NOMO-1 (cell line): ENCODE data around the gene GPR146.
A peak's percentile ranks its signal among the peaks of the same experiment; 100 is the strongest.

ENCODE experiments used
- DNase-seq, 2 experiments: peaks; one replicate each; lab custom pipeline; 2025; ENCODE audit not compliant: unreplicated experiment in 2 of 2; lab: John Stamatoyannopoulos, UW

The GPR146 gene

DNA sequence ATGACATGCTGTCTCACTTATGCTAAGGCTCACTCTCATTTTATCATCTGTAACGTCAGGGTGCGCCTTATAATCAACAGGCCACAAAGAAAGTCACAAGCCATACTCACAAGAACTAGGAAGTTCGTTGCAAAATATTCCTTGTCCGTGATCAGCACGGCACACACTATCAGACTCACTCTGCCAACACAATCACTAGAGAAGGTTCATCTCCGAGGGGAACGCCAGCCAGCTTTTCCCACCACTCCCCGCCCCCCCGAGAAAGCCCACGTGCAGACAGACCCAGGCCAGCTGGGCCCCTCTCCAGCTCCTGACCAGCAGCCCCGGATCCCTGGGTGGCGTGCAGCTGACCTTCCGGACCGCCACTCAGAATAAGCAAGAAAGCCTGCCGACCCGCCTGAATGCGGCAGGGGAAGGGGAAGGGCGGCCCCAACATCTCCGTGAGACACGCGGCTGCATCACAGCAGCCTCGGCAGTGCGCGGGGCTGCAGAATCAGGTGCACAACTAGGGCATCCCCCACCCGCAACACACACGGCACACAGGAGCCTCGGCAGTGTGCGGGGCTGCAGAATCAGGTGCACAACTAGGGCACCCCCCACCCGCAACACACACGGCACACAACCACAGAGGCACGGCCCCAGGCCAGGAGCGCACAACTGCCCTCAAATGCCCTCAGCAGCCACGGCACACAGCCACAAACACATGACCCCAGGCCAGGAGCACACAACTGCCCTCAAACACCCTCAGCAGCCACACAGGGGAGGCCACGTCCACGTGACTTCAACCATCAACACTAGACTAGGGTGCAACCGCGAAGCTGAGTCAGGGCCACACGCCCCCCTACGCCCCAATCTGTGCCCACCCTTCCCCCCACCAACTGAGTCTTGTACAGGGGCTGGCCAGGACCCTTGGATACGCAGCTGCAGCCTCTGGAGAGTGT is 2.5 kb upstream of the GPR146 start:
- DNase-seq = no peak

- DNase-seq = no peak
Measured at GRCh38 chr7:1042492-1042833, 1.9 kb upstream of the GPR146 start.

DNA sequence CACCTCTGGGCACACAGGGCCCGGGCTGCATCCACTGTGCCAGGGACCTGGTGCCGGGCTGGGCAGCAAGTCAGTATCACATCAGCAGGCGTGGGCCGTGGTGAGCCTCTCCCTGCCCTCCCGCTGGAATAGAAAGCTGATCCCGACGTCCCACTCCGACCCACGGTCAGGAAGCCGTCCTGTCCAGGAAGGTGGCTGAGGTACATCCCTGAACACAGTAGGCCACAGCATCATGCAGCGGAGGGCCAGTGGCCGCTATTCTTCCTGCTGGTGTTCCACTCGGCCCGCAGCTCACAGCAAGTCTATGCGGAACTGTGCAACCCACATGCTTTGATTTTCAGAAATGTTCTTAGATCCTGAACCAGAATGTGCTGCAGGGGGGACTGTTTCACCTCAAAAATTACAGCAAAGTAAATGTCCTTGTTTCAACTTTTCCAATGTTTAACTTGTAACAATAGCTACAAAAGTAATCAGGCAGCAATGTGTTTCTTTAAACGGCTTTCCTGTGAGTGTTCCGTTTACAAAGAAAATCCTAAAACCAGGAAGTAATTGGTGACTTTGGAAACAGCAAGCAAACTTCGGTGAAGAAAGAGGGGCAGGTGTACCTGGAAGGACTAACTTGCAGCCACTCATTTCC is 676 bp upstream of the GPR146 start:
- DNase-seq = no peak

DNA sequence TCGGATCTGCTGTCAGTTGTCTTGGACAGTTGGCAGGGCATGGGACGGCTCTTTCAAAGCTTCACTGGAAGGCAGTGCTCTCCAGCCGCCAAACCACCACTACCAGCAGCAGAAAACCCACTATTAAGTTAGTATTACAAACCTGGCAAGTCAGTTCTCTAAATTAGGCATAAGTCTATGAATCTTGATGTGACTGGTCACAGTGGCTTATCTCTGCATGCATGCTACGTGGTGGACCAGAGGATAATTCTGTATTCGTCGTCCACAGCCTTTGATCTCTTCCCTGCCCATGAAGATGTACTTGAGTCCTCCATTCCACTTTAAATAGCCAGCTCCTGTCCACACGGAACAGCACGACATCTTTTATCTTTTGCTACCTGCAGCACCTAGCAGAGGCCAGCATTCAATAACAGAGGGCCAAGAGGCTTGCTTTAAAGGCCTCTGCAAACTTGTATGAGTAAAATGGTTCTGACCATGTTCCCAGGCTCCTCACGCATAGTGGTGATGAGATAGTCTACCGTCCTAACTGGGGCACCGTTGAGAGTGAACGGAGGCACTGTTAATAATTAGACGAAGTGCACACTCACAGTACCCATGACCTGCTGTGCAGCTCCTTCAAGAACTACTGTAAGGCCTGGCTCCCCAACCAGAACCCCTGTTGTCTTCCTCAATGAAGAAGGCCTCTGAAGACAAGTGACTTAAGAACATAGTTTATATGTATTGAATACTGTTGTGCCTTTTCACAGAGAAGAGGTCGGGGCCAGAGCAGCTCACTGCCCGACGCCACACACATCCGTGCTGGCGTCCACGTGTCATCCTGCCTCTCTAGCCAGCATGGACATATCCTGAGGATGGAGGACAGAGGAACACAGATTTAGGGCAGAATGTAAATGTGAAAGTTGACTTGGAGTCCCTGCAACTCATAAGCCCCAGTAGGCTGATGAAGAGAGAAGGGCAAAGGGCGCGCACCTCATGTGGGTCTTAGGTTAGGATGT is 1.0 kb downstream of the GPR146 start:
- no peak for DNase-seq

DNA sequence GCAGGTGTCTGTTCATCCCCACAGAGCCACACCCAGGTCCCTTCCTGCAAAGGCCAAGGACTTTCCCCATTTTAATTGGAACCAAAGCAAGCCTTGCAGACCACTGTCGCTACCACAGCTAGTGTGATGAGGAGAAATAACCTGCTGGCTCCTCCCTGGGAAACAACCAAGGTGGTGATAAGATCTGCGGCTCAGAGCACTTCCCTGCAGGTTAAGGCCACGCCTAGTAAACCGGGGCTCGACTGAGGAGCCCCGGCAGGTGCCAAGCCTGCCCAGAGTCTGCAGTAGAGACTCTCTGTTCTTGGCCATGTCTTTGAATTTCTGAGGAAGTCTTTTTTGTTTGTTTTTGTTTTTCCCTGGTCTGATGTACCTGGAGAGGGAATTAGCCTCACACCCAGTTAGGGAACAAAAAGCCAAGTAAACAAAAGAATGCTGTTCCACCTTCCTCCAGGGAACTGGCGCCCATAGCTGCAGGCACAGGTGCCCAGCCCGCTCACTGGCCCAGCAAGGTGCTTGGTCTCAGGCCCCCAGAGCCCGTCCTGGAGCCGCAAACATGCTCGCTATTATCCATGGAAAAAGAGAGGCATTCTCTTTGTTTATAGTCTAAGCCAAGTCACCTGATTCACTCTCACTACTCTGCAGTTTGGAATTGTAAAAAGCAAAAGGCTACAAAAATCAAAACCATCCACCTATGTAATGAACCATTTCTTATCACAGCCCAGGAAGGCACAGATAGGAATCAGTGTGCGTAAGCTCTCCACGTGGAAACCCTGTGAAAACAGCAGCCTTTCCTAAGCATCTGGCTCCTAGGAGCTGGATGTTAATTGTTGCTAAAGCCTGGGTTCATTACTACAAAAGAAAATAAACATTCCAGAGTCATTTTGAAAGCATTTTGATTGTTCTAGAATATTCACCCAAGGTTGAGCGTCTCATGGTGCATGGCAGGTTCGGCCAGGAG is 2.7 kb downstream of the GPR146 start:
- no peak for DNase-seq

DNA sequence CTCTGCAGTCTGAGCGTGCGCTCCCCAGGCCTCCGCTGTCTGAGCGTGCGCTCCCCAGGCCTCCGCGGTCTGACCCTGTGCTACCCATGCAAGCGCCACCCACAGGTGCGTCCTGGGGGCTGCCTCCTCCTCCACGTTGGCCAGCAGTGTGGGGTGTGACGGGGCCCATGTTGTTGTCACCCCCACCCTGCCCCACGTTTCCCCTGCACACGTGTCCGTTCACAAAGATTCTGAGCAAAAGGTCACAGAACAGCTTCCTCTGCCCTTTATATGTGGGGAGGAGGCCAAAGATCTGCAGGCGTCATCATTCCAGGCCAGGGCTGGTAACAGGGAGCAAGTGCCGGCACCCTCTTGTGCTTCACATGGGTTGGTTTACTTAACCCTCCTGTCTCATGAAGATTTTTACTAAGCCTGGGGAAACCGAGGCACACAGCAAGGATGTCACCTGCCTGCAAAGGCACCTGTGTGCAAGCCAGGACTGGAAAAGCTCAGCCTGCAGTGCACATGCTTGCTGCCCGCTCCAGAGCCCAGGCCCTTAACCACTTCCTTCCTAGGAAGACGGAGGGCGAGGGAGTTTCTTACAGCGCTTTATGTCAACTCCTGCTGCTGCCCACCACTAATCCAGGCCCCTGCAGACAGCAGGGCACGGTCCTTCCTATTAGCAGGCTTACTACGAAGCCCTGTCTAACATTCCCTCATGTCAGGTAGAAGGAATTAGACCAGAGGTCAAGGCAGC is 4.8 kb downstream of the GPR146 start:
- DNase-seq = peak in 1 of 2 experiments; percentile 19

DNA sequence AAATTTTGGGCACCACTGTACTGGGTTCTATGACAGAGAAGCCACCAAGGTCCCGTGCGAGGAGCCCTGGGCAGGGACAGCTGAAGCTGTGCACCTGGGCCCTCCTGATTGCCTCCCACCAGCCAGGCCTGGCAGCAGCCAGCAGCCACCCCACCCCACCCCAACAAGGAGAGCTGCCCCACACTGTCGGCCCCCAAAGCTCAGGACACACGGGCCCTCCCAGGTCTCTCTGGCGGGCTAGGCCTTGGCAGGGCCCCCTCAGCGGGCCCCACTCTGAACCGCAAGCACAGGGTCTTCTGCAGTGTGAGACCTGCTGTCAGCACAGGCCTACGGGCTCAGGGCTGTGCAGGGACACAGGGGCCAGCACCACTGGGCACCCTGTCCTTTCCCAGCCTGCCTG is 5.5 kb downstream of the GPR146 start:
- no peak for DNase-seq

DNA sequence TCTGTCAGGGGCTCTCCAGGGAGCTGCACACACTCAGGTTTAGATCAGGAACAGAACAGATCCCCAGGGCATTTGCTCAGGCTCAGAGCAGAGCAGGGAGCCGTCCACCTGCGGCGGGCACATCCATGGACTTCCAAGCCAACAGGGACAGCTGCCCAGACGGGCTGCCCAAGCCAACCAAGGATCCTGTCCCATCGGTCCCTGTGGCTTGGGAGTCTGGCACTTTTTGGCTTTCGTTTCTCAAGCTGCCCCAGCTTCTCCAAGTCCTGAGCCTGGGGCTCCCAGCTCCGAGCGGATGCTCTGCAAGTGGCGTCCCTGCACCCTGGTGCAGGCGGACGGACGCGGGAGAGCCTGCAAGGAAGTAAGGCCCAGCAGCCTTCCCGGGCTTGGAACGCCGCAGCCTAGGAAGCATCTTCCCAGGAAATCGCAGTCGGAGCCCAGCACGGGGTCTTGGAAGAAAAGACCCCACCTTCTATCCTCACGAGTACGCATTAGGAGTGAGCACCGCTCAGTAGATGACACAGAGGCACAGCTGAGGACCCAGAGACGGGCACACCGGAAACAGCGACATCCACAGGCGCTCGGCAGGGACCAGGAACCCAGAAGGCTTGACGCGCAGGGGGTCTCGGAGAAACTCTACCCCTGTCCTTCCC is 6.0 kb downstream of the GPR146 start:
- DNase-seq = no peak

DNA sequence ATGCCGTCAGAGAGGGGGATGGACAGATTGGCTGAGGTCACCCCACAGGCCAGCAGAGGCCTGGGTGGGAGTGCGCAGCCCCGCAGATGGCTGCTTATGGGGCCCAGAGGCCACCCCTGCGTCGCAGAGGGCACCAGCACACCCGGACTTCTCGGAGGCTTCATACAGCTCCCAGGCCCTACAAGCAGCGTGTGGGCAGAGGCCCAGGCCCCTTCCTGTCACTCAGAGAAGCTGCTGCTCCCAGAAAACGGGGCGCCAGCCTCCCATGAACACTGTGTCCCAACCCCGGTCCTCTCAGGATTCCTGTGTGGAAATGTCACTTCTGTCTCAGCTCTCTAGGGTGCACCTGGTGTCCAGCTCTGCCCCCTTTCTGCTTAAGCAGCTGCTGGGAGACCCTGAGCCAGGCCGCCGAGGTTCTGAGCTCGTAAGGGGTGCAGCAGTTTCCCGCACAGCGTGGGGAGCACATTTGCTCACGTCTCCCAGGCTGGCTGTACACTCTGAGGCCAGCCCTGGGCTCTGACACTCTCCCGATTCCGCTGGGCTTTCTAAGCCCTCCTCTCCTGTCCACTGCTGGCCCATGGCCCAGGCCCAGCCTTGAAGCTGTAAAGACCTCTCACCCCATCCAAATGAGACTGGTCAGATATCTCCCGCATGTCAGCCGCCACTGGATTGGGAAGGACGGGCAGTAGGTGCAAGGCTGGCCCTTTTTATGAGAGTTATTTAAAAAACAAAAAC is 6.8 kb downstream of the GPR146 start:
- DNase-seq = no peak

DNA sequence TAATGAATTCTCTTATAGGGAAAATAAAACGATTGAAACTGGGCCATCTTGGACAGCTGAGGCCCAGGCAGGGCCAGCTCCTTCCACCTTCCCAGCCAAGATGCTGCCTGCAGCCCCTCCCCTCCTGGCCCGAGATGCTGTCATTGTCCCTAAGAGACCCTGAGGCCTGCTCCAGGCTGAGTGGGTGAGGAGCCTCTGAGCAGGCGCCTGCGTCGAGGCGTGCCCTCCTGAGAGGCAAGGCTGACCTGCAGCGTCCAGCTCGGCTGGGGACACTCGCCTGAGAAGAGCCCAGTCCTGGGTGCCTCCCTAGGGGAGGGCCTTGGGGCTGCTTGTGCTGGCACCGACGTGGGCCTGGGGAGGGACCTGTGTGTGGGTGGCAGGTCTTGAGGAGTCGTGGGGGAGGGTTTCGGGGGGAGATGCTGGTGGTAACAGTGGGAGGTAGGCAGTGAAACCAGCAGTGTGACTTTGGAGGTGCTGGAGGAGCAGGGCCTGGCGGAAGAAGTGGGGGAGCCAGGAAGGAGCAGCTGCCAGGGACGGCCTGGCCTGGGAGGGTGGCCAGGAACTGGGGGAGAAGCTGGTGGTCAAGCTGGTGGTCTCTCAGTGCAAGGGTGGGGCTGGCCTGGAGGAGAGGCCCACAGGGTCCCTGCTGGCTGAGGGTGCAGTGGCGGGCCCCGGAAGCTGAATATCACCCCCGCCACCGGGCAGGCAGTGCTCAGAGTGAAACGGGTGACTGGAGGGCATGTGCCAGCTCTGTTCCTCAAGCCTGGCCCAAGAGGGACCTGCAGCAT is 7.9 kb downstream of the GPR146 start:
- DNase-seq = no peak

GRCh38 chr7:1053002-1053411 is 8.7 kb downstream of the GPR146 start:
- DNase-seq = no peak

DNA sequence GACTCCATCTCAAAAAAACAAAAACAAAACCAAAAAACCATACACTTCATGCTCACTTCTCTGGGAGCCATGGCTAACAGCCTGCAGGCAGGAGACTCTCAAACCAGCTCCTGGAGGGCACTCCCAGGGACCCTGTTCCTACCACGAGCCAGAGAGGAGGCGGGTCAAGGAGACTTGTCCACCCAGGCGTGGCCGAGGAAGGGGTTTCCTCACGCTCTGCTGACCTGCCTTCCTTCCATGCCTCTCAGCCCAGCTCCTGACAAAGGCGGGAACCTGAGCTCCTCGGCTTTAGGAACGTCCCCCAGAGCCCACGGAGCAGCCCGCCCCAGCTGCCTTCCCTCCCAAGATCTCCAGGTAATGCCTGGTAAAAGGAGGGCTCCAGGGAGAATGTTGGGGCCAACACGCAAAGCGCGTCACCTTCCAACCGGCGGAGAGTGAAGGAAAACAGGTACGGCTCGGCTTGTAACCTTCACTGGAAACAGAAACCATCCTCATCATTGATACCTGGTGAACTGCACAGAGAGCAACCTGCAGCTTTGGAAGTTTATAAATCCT is 9.5 kb downstream of the GPR146 start:
- no peak for DNase-seq

- no peak for DNase-seq
Measured at GRCh38 chr7:1054438-1054837, 10.1 kb downstream of the GPR146 start.

DNA sequence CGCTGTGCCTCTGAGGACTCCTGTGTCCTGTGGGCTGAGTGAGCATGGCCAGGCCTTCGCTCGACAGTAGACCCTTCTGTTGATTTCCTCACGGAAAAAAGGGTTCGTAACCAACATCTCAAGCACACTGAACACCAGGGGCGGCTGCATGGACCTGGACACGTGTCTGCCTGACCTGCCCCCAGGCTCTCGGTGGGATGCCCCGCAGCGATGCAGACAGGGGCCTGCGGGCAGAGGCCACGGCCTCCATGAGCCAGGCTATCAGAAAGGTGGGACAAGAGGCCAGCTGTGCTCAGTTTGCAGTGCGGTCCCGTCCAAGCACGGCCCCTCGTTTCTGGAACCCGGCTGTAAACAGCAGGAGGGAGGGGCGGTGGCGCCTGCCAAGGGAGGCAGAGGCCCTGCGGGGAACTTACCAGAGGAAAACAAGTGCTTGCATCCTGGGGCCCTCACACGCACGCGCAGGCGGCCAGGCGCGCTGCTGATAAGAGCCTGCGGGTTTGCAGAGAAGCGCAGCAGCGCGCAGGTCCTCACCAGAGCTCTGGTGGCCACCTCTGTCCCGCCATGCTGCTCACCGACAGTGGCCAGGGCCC is 10.6 kb downstream of the GPR146 start:
- DNase-seq = no peak

DNA sequence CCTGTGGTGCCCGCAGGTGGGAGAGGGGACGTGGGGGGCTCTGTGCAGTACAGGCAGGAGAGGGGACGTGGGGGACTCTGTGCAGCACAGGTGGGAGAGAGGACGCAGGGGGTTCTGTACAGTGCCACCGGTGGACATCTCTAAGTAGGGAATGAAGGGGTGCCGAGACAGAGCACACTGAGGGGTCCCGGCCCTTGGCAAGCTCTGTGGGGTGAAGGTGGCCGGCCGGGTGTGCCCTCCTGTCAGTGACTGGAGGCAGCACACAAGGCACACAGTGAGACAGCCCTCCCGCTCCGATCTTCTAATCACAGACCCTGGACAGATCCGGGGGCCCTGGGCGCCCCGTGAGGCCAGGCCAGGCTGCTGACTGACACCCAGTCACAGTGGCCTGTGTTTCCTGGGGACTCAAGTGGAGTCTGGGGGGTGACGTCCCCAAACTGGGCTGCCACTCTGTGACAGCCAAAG is 11.2 kb downstream of the GPR146 start:
- DNase-seq = no peak

- DNase-seq = peak in 1 of 2 experiments; percentile 4
Measured at GRCh38 chr7:1055956-1056784, 11.8 kb downstream of the GPR146 start.
